Measurements from ENCODE around the gene NDST1. TPM values are rescaled to one million over a fixed set of nuclear protein-coding genes. Genes with fewer than 3 reads are reported as not detected.
A peak's percentile ranks its signal among the peaks of the same experiment; 100 is the strongest.

The NDST1 gene
- total RNA-seq, 1 donor from 2014 or later: 19.3 TPM

DNA sequence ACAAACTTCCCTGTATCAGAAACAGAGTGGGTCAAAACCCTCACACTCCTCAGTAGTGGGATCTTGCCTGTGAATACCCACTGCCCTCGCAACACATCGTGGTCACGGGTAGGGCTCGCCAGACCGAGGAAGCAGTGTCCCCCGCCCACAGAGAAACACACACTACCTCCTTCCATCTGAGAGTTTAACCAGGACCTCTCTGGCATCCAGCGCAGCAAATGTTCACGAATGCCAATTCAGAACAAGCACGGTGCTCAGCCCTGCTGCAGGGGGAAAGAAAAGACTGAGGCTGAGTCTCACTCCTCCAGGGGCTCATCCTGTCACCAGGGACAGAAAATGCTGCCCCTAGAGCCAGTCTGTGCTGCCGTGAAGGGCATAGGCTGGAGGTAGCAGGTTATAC is 90.1 kb downstream of the NDST1 start:
- Histone ChIP-seq H3K27me3 (ENCODE audit: control insufficient read depth in 3 of 3, insufficient read depth in 3 of 3, low read length in 3 of 3) (no peaks in the 10 kb centered on the region), H3K36me3 (ENCODE audit: control insufficient read depth in 3 of 3, insufficient read depth in 3 of 3, low read length in 3 of 3) (no peaks in the 10 kb centered on the region), H3K9ac (ENCODE audit: low read depth in 1 of 3, low read length in 3 of 3) (no peak overlapping the region), H3K27ac (ENCODE audit: low read depth, low read length) (peak overlapping the region; percentile 16), H3K4me3 (ENCODE audit: low read length in 3 of 3) (no peak overlapping the region), H3K4me1 (ENCODE audit: control insufficient read depth in 3 of 3, insufficient read depth in 3 of 3, low read length in 3 of 3) (peaks cover 53 to 70% (median 70%) of the 10 kb centered on the region in 3 donors), H3K9me3 (ENCODE audit: control insufficient read depth in 3 of 3, low read length in 3 of 3) (no peaks in the 10 kb centered on the region)

GRCh38 chr5:150598821-150599273 is 90.9 kb downstream of the NDST1 start:
- peak overlapping the region; percentile 33 to 43 (median 39) for H3K9ac ChIP-seq (ENCODE audit: low read depth in 1 of 3, low read length in 3 of 3)
- no peaks in the 10 kb centered on the region for H3K9me3 ChIP-seq (ENCODE audit: control insufficient read depth in 3 of 3, low read length in 3 of 3)
- no peaks in the 10 kb centered on the region for H3K36me3 ChIP-seq (ENCODE audit: control insufficient read depth in 3 of 3, insufficient read depth in 3 of 3, low read length in 3 of 3)
- H3K4me1 ChIP-seq (ENCODE audit: control insufficient read depth in 3 of 3, insufficient read depth in 3 of 3, low read length in 3 of 3): peaks cover 56 to 70% (median 70%) of the 10 kb centered on the region in 3 donors
- no peak overlapping the region for H3K4me3 ChIP-seq (ENCODE audit: low read length in 3 of 3)
- no peaks in the 10 kb centered on the region for H3K27me3 ChIP-seq (ENCODE audit: control insufficient read depth in 3 of 3, insufficient read depth in 3 of 3, low read length in 3 of 3)
- peak overlapping the region; percentile 69 for H3K27ac ChIP-seq (ENCODE audit: low read depth, low read length)

- Histone ChIP-seq H3K27me3 (ENCODE audit: control insufficient read depth in 3 of 3, insufficient read depth in 3 of 3, low read length in 3 of 3) (no peaks in the 10 kb centered on the region), H3K4me1 (ENCODE audit: control insufficient read depth in 3 of 3, insufficient read depth in 3 of 3, low read length in 3 of 3) (peaks cover 53 to 70% (median 70%) of the 10 kb centered on the region in 3 donors), H3K36me3 (ENCODE audit: control insufficient read depth in 3 of 3, insufficient read depth in 3 of 3, low read length in 3 of 3) (no peaks in the 10 kb centered on the region), H3K9ac (ENCODE audit: low read depth in 1 of 3, low read length in 3 of 3) (peak overlapping the region in 2 of 3 donors; percentile 33 to 39), H3K9me3 (ENCODE audit: control insufficient read depth in 3 of 3, low read length in 3 of 3) (no peaks in the 10 kb centered on the region), H3K4me3 (ENCODE audit: low read length in 3 of 3) (no peak overlapping the region), H3K27ac (ENCODE audit: low read depth, low read length) (peak overlapping the region; percentile 69)
Measured at GRCh38 chr5:150599281-150599680, 91.3 kb downstream of the NDST1 start.

GRCh38 chr5:150599917-150600511 is 92.1 kb downstream of the NDST1 start:
- peak overlapping the region in 1 of 3 donors; percentile 6 for H3K4me3 ChIP-seq (ENCODE audit: low read length in 3 of 3)
- H3K9me3 ChIP-seq (ENCODE audit: control insufficient read depth in 3 of 3, low read length in 3 of 3): no peaks in the 10 kb centered on the region
- H3K27me3 ChIP-seq (ENCODE audit: control insufficient read depth in 3 of 3, insufficient read depth in 3 of 3, low read length in 3 of 3): no peaks in the 10 kb centered on the region
- peak overlapping the region; percentile 45 to 71 (median 61) for H3K9ac ChIP-seq (ENCODE audit: low read depth in 1 of 3, low read length in 3 of 3)
- peak overlapping the region; percentile 69 for H3K27ac ChIP-seq (ENCODE audit: low read depth, low read length)
- no peaks in the 10 kb centered on the region for H3K36me3 ChIP-seq (ENCODE audit: control insufficient read depth in 3 of 3, insufficient read depth in 3 of 3, low read length in 3 of 3)
- peaks cover 47 to 70% (median 69%) of the 10 kb centered on the region in 3 donors for H3K4me1 ChIP-seq (ENCODE audit: control insufficient read depth in 3 of 3, insufficient read depth in 3 of 3, low read length in 3 of 3)

GRCh38 chr5:150600616-150601490 is 92.9 kb downstream of the NDST1 start:
- Histone ChIP-seq H3K9me3 (ENCODE audit: control insufficient read depth in 3 of 3, low read length in 3 of 3) (no peaks in the 10 kb centered on the region), H3K4me1 (ENCODE audit: control insufficient read depth in 3 of 3, insufficient read depth in 3 of 3, low read length in 3 of 3) (peaks cover 44 to 73% (median 69%) of the 10 kb centered on the region in 3 donors), H3K27me3 (ENCODE audit: control insufficient read depth in 3 of 3, insufficient read depth in 3 of 3, low read length in 3 of 3) (no peaks in the 10 kb centered on the region), H3K36me3 (ENCODE audit: control insufficient read depth in 3 of 3, insufficient read depth in 3 of 3, low read length in 3 of 3) (no peaks in the 10 kb centered on the region), H3K9ac (ENCODE audit: low read depth in 1 of 3, low read length in 3 of 3) (peak overlapping the region; percentile 70 to 88 (median 76)), H3K4me3 (ENCODE audit: low read length in 3 of 3) (peak overlapping the region; percentile 54 to 67 (median 57)), H3K27ac (ENCODE audit: low read depth, low read length) (peak overlapping the region; percentile 69)

GRCh38 chr5:150601491-150602345 is 93.8 kb downstream of the NDST1 start:
- H3K9me3 ChIP-seq (ENCODE audit: control insufficient read depth in 3 of 3, low read length in 3 of 3): no peaks in the 10 kb centered on the region
- H3K9ac ChIP-seq (ENCODE audit: low read depth in 1 of 3, low read length in 3 of 3): peak overlapping the region; percentile 70 to 88 (median 76)
- H3K36me3 ChIP-seq (ENCODE audit: control insufficient read depth in 3 of 3, insufficient read depth in 3 of 3, low read length in 3 of 3): no peaks in the 10 kb centered on the region
- no peaks in the 10 kb centered on the region for H3K27me3 ChIP-seq (ENCODE audit: control insufficient read depth in 3 of 3, insufficient read depth in 3 of 3, low read length in 3 of 3)
- peaks cover 47 to 78% (median 72%) of the 10 kb centered on the region in 3 donors for H3K4me1 ChIP-seq (ENCODE audit: control insufficient read depth in 3 of 3, insufficient read depth in 3 of 3, low read length in 3 of 3)
- H3K27ac ChIP-seq (ENCODE audit: low read depth, low read length): peak overlapping the region; percentile 54
- peak overlapping the region; percentile 7 to 67 (median 57) for H3K4me3 ChIP-seq (ENCODE audit: low read length in 3 of 3)

DNA sequence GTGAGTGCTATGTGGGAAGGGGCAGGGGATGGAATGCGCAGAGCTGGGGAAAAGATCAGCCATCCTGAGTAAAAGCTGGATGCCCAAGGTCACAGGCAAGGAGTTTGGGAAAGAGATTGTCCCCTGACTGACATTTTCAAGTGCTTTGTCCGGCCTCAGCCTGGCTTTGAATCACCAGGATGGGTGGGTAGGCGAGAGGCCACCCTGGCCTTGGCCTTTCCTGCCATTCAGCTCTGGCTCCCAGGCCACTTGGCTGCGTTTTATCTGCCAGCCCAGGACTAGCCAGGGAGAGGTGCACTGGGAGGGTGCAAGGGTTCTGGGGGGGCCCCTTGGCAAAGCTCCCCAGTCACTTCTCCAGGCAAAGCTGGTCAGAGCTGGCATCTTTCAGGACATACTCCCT is 95.1 kb downstream of the NDST1 start:
- peak overlapping the region; percentile 29 to 66 (median 54) for H3K9ac ChIP-seq (ENCODE audit: low read depth in 1 of 3, low read length in 3 of 3)
- no peaks in the 10 kb centered on the region for H3K27me3 ChIP-seq (ENCODE audit: control insufficient read depth in 3 of 3, insufficient read depth in 3 of 3, low read length in 3 of 3)
- peaks cover 48 to 88% (median 79%) of the 10 kb centered on the region in 3 donors for H3K4me1 ChIP-seq (ENCODE audit: control insufficient read depth in 3 of 3, insufficient read depth in 3 of 3, low read length in 3 of 3)
- no peaks in the 10 kb centered on the region for H3K36me3 ChIP-seq (ENCODE audit: control insufficient read depth in 3 of 3, insufficient read depth in 3 of 3, low read length in 3 of 3)
- H3K4me3 ChIP-seq (ENCODE audit: low read length in 3 of 3): no peak overlapping the region
- H3K9me3 ChIP-seq (ENCODE audit: control insufficient read depth in 3 of 3, low read length in 3 of 3): no peaks in the 10 kb centered on the region
- H3K27ac ChIP-seq (ENCODE audit: low read depth, low read length): peak overlapping the region; percentile 42

- Histone ChIP-seq H3K4me1 (ENCODE audit: control insufficient read depth in 3 of 3, insufficient read depth in 3 of 3, low read length in 3 of 3) (peaks cover 48 to 88% (median 83%) of the 10 kb centered on the region in 3 donors), H3K27me3 (ENCODE audit: control insufficient read depth in 3 of 3, insufficient read depth in 3 of 3, low read length in 3 of 3) (no peaks in the 10 kb centered on the region), H3K27ac (ENCODE audit: low read depth, low read length) (peak overlapping the region; percentile 42), H3K4me3 (ENCODE audit: low read length in 3 of 3) (peak overlapping the region in 1 of 3 donors; percentile 6), H3K9ac (ENCODE audit: low read depth in 1 of 3, low read length in 3 of 3) (peak overlapping the region in 2 of 3 donors; percentile 29 to 66), H3K9me3 (ENCODE audit: control insufficient read depth in 3 of 3, low read length in 3 of 3) (no peaks in the 10 kb centered on the region), H3K36me3 (ENCODE audit: control insufficient read depth in 3 of 3, insufficient read depth in 3 of 3, low read length in 3 of 3) (no peaks in the 10 kb centered on the region)
Measured at GRCh38 chr5:150603491-150603890, 95.6 kb downstream of the NDST1 start.

- Histone ChIP-seq H3K27ac (ENCODE audit: low read depth, low read length) (peak overlapping the region; percentile 26), H3K4me3 (ENCODE audit: low read length in 3 of 3) (peak overlapping the region in 1 of 3 donors; percentile 22), H3K27me3 (ENCODE audit: control insufficient read depth in 3 of 3, insufficient read depth in 3 of 3, low read length in 3 of 3) (no peaks in the 10 kb centered on the region), H3K36me3 (ENCODE audit: control insufficient read depth in 3 of 3, insufficient read depth in 3 of 3, low read length in 3 of 3) (no peaks in the 10 kb centered on the region), H3K4me1 (ENCODE audit: control insufficient read depth in 3 of 3, insufficient read depth in 3 of 3, low read length in 3 of 3) (peaks cover 53 to 93% (median 87%) of the 10 kb centered on the region in 3 donors), H3K9me3 (ENCODE audit: control insufficient read depth in 3 of 3, low read length in 3 of 3) (no peaks in the 10 kb centered on the region), H3K9ac (ENCODE audit: low read depth in 1 of 3, low read length in 3 of 3) (peak overlapping the region in 2 of 3 donors; percentile 29 to 66)
Measured at GRCh38 chr5:150604010-150604409, 96.1 kb downstream of the NDST1 start.
